Measurements from ENCODE around the gene SUGP2.

SUGP2 gene

DNA sequence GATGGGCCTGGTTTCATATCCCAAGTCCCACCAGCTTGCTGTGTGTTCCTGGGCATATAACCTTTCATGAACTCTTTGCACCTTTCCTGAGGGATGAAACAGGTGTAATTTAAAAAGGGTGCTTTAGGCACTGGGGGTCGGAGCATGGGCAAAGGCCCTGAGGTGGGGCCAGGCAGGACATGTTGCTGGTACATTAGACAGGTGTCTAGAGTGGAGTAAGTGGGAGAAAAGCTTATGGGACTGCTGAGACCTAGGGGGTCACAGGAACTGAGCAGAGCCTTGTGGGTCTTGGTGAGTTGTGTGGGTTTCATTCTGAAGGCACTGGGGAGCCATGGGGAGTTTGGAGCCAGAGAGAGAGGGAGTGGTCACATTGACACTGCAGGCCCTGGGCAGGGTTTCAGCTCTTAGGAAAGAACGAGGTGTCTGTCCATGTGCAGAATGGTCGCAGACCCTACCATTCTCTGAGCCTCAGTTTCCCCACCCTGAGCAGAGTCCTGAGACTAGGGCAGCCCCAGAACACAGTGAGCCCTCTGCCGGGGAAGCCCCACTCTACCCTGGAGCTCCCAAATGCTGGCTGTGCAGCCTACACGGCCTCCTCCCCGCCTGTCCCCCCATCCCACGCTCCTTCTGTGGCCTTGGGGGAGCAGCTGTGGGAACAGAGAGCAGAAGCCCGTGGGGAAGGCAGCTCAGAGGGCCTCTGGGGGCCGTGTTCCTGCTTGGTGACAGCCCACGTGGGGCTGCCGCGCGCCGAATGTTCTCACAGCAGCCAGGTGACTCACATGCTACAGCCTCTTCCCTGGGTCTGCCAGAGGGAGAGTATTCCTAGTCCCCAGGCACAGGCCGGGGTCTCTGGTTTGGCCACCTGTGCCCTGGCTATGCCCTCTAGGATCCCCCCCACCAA lies 85.0 kb downstream of the SUGP2 start:
- no peak for DNase-seq

GRCh38 chr19:18946918-18947317 lies 86.4 kb downstream of the SUGP2 start:
- no peak for DNase-seq

DNA sequence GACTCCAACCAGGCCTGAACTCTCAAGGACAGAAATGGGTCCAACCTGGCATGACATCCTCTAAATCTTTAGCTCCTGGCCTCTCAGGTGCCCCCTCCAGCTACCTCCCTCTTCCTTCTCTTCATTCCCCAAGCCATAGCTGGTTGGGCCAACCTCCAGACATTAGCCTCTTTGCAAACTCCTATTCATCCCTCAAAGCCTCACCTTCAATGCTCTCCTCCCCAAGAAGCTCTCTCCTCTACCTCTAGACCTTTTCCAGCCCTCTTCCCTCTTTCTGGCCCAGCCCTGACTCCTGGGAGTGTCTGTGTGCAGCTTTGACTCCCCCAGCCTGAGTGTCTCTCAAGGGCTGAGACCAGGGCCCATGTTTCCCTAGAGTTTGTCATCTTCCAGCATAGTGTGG lies 87.0 kb downstream of the SUGP2 start:
- DNase-seq, result no peak

DNA sequence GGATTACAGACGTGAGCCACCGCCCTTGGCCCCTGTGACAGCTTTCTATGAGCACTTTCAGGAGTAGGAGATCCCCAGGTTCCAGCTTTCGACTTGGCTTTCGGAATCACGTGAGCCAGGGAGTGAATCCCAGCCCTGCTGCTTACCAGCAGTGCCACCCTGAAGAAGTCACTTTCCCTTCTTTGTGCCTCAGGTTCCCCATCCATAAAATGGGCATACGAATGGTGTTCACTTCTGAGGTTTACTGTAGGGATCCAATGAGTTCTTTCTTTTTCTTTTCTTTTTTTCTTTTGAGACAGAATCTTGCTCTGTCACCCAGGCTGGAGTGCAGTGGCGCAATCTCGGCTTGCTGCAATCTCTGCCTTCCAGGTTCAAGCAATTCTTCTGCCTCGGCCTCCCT lies 88.0 kb downstream of the SUGP2 start:
- DNase-seq, result no peak

- no peak for DNase-seq
Measured at GRCh38 chr19:18943465-18943864, 89.9 kb downstream of the SUGP2 start.

GRCh38 chr19:18942692-18943091 lies 90.6 kb downstream of the SUGP2 start:
- no peak for DNase-seq

GRCh38 chr19:18941628-18942354 lies 91.5 kb downstream of the SUGP2 start:
- no peak for DNase-seq

Measured in MV-4-11 (cell line).